ENCODE results near the gene BCL10. TPM values are rescaled to one million over a fixed set of nuclear protein-coding genes. Genes with fewer than 3 reads are reported as not detected.

The BCL10 gene
- total and polyA plus RNA-seq, 2 of the 4 experiments (the other 2 are of a cell fraction): 15.3 to 30.5 TPM

DNA sequence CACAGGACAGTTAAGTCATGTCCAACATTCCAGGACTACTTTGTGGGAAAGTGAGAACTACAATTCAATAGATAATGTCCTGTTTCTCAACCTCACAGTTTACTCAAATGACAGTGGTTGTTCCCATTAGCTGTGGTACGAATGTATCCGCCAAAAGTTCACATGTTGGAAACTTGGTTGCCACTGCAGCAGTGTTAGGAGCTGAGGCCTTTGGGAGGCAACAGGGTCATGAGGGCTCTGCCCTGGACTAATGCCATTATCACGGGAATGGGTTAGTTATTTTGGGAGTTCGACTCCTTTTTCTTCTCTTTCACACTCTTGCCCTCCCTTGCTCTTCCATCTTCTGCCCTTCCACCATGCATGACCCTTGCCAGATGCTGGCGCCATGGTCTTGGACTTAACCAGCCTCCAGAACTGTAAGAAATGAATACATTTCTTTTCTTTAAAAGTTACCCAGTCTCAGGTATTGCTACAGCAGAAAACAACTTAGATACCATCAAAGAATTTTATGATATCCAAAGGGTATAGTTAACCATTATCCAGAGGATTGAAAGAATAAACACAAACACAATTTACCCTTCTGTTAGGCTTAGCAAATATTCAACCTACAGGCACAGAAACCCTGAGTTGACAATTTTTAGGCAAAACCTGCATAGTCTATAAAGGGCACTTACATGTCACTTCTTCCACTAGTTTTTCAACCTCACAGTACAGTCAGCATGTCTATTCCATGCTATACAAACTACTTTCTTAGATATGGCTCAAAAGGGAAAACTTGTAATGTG is 7.4 kb downstream of the BCL10 start:
- no peaks in the 10 kb centered on the region for H3K4me1 ChIP-seq (ENCODE audit: control insufficient read depth, insufficient read depth, low read length)
- H3K18ac ChIP-seq (ENCODE audit: low read depth, low read length): no peak overlapping the region
- no peak overlapping the region for H4K8ac ChIP-seq (ENCODE audit: low read depth in 2 of 2, low read length in 2 of 2)
- CTCF ChIA-PET: interaction anchor here (0.6 to 2.1 kb wide), 2 partner anchors 9 to 887 kb away, joined by 3 to 13 read pairs; partner anchors contain the start of gene C1orf52
- H4K91ac ChIP-seq (ENCODE audit: insufficient read depth, low read depth, low read length): no peak overlapping the region
- no peak overlapping the region for H2AK9ac ChIP-seq (replicated peaks; ENCODE audit: low read depth, low read length, poor library complexity)
- TF ChIP-seq SMC3 (IDR thresholded peaks at IDR 0.05; ENCODE audit: low read depth, low read length) (no peak), POLR2A (IDR thresholded peaks at IDR 0.05; ENCODE audit: low read depth, low read length) (no peak), MAFK (IDR thresholded peaks at IDR 0.05; ENCODE audit: low read depth, low read length) (peak; percentile 74), CHD1 (IDR thresholded peaks at IDR 0.05; ENCODE audit: low read depth, low read length) (no peak), CEBPB (IDR thresholded peaks at IDR 0.05; ENCODE audit: low read depth, low read length) (no peak)
- ATAC-seq (ENCODE audit: low read depth) (no peak), DNase-seq (no peak)
- H4K5ac ChIP-seq (ENCODE audit: low read depth, low read length): no peak overlapping the region
- in situ Hi-C loops (cut with MboI; ENCODE audit: low sequenced_read_pairs): no loop called here
- H2AFZ ChIP-seq (replicated peaks; ENCODE audit: low read length, poor library complexity): no peak overlapping the region
- no peak overlapping the region for H3K4me3 ChIP-seq (ENCODE audit: insufficient read depth, low read depth, low read length)
- H3K14ac ChIP-seq (replicated peaks; ENCODE audit: low read depth, low read length): no peak overlapping the region
- no peaks in the 10 kb centered on the region for H3K9me3 ChIP-seq (ENCODE audit: control insufficient read depth, insufficient read depth, low read length)
- no peak overlapping the region for H3K56ac ChIP-seq (ENCODE audit: extremely low read depth, insufficient read depth, low read length)
- H3K23ac ChIP-seq (ENCODE audit: low read depth, low read length): no peak overlapping the region
- no CpG with 5 or more reads among the region's 5 CpGs for WGBS, 2 experiments (ENCODE audit: extremely low coverage in 2 of 2, insufficient read length in 1 of 2)
- H2BK20ac ChIP-seq (ENCODE audit: low read depth, low read length): no peak overlapping the region
- H3K4me2 ChIP-seq (ENCODE audit: low read depth, low read length): no peak overlapping the region
- dilution Hi-C loops (cut with HindIII; ENCODE audit: low sequenced_read_pairs, unreplicated experiment): no loop called here
- H2BK15ac ChIP-seq (ENCODE audit: low read depth, low read length): no peak overlapping the region
- no TSS peak for BruUV-seq (replicated peaks)
- H3K36me3 ChIP-seq (ENCODE audit: control insufficient read depth, insufficient read depth, low read length): peaks cover 39% of the 10 kb centered on the region
- no peak overlapping the region for H2AK5ac ChIP-seq (ENCODE audit: low read depth, low read length)
- no peak overlapping the region for H3K4ac ChIP-seq (ENCODE audit: low read depth, low read length)
- H3K27me3 ChIP-seq (ENCODE audit: control insufficient read depth, insufficient read depth, low read length): no peaks in the 10 kb centered on the region
- no peak overlapping the region for H2BK5ac ChIP-seq (ENCODE audit: low read depth, low read length, poor library complexity, severe bottlenecking)
- peaks cover 41% of the 10 kb centered on the region; the same call in 1 of the 2 replicates for H4K20me1 ChIP-seq (ENCODE audit: insufficient read depth, low read length)
- H3K9ac ChIP-seq (ENCODE audit: low read depth, low read length): no peak overlapping the region
- H3K9me1 ChIP-seq (ENCODE audit: insufficient read depth, low read length): 0 out of 2 replicates have a peak, but pooled peaks cover 3% of the 10 kb centered on the region
- peaks cover 26 to 60% of the 10 kb centered on the region in 2 experiments for H3K79me1 ChIP-seq (ENCODE audit: low read depth in 1 of 2, low read length in 2 of 2)
- no peak overlapping the region for H2BK120ac ChIP-seq (ENCODE audit: low read depth, low read length)
- POLR2A ChIA-PET (ENCODE audit: unreplicated experiment): no interaction called here
- no peak overlapping the region for H3K27ac ChIP-seq (ENCODE audit: insufficient read depth, low read length)
- intact Hi-C loops (cut with micrococcal nuclease): no loop called here

Data from IMR-90 (cell line).